Measurements from ENCODE around the gene CCDC85C.
"Not testable (repeated sequence)": the region's sequence is repeated elsewhere in the genome, so short reads cannot be mapped to it uniquely, and the experiment has no call there.

CCDC85C gene

DNA sequence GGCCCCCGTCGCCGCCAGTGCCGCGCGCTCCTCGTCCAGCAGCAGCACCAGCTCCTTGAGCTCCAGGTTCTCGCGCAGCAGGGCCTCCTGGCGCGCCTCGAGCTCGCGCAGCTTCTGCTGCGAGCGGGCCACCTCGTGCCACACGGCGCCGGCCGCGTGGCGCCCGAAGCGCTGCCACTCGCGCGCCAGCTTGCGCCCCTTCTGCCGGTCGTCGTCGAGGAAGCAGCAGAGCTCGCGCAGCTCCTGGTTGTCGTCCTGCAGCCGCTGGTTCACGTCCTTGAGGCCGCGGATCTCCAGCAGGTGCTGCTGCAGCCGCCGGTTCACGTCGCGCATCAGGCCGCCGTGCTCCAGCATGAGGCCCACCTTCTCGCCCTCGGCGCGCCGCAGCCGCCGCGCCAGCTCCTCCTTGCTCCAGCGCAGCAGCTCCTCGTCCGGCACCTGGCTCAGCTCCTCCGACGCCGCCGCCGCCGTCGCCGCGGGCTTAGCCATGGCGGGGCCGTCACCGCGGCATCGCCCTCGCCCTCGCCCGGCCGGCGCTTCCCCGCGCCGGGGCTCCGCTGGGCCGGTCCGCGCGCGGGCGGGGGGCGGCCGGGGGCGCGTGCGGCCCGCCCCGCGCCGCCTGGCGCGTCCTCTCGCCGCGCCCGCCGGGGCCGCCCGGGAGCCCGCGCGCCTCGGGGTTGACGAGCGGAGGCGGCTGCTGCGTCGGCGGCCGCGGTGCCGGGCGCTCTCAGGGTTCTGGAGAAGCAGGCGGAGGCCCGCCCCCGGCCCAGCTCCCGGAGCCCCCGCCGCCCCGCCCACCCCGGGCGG lies at the start of gene CCDC85C:
Gene CCDC85C, minus strand, starts transcription at position 737 of the 807 bp plus-strand sequence. Its CDS starts 248 bp downstream, at position 489.
- peak; percentile 36 for DNase-seq

DNA sequence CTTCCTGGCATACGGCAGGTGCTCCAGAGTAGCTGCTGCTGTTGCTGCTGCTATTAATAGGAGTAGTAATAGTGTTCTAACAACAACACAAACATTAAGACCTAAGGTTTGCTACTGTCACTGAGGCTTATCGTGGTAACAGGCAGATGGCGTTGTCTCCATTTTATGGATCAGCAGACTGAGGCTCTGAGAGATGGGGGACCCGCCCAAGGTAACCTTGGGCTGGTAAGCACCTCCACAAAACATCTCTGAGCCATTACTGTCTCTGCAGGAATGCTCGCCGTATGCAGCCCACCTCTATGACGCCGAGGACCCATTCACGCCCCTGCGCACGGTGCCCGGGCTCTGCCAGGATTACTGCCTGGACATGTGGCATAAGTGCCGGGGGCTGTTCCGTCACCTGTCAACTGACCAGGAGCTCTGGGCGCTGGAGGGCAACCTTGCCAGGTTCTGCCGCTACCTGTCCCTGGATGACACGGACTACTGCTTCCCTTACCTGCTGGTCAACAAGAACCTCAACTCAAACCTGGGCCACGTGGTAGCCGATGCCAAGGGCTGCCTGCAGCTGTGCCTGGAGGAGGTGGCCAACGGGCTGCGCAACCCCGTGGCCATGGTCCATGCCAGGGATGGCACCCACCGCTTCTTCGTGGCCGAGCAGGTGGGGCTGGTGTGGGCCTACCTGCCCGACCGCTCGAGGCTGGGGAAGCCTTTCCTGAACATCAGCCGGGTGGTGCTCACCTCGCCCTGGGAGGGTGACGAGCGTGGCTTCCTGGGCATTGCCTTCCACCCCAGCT lies 48.1 kb upstream of the CCDC85C start:
- DNase-seq, result no peak

DNA sequence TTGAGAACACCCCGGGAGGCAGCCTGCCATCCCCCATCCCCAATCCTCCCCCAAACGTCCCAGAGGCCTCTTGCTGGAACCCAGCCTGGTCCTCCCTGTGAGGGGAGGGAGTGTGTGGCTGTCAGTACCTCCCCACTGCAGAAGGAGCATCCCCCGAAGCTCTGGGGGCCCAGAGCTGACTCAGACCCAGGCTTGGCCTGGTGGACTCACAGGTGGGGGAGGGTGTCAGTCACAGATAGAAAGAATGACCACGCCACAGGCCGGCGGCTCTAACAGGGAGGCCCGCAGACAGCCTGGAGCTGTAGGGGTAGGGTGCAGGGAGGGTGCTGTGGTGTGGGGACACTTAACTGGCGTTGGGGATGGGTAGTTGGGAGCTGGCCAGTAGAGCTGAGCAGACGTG lies 46.2 kb upstream of the CCDC85C start:
- DNase-seq, result no peak

DNA sequence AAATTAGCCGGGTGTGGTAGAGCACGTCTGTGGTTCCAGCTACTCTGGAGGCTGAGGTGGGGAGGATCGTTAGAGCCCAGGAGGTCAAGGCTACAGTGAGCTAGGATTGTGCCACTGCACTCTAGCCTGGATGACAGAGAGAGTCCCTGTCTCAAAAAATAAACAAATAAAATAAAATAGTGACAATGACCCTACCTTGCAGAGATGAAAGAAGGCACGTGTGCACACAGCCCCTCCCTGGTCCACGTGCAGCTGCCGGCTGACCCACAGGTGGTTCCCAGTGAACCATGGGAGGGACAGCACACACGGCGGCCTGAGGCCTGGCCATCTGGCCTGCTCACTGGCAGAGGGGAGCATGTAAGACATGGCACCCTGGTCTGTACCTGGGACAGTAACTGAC lies 45.6 kb upstream of the CCDC85C start:
- no peak for DNase-seq

DNA sequence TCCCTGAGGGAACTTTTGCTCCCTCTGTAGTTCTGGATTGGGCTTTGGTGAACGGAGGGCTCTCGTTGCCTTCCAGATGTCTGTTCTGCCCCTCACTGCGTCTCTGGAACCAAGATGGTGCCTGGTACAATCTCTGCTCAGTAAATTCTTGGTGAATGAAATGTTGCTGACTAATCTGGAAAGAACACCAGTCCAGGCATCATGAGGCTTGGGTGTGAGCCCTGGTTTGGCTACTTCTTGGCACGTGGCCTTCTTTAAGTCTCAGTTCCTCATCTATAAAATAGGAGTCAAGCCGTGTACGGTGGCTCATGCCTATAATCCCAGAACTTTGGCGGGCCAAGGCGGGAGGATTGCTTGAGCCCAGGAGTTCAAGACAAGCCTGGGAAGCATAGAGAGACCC lies 45.2 kb upstream of the CCDC85C start:
- DNase-seq, result no peak

DNA sequence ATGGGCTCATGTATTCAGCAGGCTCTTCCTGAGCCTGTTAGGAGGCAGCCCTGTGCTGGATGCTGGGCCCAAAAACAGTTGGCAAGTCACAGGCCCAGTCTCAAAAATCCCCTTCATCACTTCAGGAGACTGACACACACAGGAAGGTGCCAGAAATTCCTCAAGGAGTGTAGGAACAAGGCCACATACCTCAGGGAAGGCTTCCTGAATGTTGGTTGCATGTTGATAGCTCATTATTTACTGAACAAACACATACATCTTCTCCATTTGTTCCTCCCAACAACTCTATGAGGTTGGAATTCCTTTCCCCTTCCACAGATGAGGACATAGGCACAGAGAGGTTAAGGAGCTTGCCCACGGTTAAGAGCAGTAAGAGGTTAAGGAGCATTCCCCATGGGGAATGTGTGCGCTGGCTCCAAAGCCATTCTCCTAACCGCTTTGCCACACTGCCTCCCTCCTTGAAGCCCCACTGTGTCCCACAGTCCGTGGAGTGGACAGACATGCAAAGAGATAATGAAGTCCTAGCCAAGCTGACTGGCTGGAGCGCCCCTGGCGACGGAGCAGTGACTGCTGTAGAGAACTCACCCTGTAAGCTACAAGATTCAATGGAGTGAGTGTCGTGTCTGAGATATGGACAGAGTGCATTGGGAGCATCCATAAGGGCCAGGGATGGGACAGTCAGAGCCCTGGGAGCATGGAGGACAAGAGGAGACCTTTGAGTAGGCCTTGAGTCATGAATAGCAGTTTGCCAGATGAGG lies 44.2 kb upstream of the CCDC85C start:
- DNase-seq, result no peak

DNA sequence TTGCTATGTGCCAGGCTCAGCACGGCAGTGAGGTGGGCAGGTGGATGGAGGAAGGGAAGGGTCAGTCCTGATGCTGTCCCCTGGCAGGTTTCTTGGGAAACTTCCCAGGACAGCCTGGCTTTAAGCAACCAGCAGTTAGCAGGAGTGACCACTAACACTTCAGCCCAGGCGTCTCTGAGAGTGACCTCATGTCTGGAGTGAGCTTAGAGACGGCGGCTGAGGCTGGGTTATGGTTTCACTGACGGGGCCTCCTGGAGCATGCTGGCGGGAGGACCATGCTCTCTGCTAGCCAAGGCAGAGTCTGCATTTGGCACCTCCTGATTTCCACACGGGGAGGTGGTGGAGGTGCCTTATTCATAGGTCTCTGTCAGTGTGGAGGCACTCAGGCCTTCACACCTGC lies 43.4 kb upstream of the CCDC85C start:
- DNase-seq, result no peak

DNA sequence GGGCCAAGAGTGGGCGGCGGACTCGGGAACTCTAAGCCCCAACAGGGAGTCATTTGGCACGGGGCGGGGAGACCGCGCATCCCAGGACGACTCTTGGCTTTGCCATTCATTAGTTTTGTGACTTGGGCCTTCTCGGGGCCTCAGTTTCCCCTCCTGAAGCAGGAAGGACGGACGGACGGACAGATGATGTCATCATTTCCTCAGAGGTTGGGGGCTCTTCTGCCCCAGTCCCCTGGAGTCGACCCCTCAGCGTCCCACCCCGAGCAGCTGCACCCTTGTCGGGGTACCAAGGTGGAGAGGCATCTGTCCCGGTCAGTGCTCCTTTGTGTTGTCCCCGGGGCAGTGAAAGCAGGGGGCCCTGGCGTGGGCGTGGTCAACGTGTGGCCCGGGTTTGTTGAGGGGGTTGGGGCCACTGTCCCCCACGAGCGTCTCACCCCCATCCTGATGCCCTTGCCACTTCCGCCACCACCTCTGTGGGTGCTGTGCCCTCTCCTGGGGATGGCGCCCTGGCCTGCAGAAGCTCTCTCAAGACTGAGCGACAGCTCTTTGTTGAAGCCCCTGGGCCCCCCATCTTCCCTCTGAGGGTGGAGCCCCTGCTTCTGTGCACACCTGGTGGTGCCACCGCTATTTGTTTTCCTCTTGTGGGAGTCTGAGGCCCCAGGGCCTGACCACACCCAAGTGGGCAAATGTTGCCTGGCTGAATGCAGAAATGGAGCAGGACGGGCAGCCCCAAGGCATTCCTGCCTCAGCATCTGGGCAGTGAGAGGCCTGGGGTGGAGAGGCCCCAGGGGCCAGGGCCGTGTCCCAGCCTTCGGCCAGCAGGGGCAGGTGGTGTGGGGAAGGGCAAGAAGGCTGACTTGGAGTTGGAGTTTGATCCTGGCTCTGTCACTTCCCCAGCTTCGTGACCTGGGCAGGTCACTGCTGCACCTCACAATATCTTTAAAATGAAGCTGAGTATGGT lies 41.8 kb upstream of the CCDC85C start:
- DNase-seq, result no peak

DNA sequence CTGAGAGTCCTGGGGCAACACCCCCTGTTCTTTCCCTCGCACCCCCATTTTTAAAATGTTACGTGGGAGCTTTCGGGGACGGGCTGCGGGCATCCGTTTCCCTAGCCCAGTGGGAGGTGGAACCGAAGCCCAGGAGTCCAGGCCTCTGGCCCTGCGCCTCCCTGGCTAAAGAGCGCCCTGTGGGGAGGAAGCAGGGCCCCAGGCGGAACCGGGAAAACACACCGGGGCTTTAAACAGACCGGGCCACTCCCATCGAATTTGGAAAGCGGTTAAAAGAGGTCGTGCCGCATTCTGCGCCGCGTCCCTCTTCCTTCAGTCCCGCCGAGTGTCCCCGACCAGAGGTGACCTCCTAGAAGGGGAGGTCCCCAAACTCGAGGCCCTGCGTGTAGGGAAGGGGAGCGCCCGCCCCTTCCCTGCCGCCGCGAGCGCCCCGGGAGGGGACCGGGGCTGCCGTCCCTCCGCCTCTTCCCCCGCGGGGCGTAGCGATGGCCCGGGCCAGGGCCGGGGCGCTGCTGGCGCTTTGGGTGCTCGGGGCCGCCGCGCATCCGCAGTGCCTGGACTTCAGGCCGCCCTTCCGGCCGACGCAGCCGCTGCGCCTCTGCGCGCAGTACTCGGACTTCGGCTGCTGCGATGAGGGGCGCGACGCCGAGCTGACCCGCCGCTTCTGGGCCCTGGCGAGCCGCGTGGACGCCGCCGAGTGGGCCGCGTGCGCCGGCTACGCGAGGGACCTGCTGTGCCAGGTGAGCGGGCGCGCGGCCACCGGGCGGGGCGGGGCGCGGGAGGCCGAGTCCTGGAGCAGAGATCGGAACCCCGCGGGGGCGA lies 40.9 kb upstream of the CCDC85C start, which contains the start of gene HHIPL1:
Gene HHIPL1, plus strand, starts transcription at position 407 of the 822 bp plus-strand sequence. Its CDS starts 79 bp downstream, at position 486.
- DNase-seq, result no peak

DNA sequence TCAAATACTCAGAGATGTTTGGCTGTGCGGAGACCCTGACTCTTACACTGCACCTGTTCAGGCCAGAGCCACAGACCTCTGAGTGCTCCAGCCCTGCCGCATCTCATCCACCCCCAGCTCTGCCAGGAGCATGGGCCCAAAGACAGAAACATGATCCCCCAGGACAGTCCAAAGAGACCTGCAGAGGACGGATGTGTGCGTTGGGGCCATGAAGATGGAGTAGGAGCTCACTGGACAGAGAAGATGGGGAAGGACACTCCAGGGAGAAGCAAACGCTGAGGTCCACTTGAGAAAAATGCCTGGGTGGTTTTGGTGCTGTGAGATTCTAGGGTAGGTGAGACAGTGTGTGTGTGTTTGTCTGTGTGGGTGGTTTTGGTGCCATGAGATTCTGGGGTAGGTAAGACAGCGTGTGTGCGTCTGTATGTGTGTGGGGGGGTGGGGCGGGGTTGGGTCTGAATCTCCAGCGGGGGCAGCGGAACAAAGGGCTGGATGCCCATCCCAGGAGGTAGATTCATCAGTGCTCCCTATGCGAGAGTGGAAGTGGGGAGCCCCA lies 40.1 kb upstream of the CCDC85C start:
- DNase-seq, result no peak

DNA sequence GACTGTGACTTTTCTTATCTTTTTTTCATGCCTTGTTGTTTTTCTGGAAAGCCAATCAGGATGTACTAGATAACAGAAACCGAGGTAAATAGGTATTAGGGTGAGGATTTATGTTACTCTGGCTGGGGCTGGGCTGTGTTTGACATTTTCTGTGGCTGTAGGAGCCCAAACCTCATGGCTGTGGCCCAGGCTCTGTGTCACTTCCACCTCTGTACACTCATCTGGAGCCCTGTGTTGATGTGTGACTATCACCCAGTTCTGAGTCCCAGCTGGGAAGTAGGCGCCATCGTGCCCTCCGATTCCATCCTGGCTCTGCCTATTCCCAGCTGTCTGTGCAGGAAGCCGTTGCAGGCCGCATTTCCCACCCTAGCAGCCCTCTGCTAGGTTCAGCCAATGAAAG lies 39.3 kb upstream of the CCDC85C start:
- no peak for DNase-seq

DNA sequence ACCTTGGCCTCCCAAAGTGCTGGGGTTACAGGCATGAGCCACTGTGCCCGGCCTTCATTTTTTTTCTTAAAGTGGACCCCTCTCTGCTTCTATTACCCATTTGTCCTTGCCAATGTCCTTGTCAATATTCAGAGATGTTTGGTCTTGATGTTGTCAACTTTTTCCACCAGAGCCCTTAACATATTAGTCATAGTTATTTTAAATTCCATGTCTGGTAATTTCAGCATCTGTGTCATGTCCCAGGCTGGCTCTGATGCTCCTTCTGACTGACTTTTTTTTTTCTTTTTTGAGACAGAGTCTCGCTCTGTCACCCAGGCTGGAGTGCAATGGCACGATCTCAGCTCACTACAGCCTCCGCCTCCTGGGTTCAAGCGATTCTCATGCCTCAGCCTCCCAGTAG lies 38.8 kb upstream of the CCDC85C start:
- not testable (repeated sequence) for DNase-seq

DNA sequence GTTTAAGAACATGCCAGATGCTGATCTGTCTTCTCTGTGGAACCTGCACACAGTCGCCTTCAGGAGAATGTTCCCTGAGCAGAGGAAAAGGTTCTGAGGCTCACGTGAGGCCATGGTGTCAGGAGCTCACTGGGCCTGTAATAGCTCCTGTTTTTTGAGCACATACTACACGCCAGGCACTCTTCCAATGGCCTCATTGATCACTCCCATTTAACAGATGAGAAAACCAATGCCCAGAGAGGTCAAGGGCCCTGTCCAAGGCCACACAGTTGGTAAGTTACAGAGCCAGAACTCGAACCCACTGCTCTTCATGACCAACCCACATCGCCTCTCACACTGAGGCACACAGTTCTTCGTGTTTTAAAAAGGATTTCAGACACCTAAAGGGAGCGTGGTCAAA lies 33.6 kb upstream of the CCDC85C start:
- DNase-seq, result no peak

DNA sequence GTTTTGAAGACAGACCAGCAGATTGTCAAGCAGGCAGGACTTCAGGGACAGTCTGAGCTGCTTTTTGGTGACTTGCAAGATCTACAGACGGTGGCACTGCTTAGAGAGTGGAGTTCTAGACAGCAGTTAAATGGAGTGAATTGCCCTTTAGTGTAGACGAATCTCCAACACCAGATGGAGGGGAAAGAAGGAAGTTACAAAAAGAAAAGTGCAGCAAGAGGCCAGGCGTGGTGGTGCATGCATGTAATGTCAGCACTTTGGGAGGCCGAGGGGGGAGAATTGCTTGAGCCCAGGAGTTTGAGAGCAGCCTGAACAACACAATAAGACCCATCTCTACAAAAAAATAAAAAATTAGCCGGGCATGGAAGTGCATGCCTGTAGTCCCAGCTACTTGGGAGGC lies 32.5 kb upstream of the CCDC85C start:
- DNase-seq, result no peak

DNA sequence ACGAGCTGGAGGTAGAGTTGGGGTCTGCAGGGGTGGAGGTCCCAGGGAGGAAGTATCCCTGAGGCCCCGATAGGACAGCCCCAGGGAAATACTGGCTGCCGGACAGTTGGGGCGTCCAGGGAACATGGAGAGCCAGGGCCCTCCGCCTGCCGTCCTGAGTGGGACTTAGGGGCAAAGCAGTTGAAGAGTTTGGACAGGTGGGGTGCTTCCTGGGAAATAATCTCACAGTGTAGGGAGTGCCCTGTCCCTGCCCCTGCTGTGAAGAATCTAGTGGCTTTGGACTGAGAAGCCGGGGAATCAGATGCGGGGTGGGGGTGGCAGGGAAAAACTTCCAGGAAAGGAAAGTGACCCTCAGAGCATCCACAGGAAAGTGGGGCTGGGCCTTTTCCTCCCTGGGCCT lies 31.1 kb upstream of the CCDC85C start:
- no peak for DNase-seq

DNA sequence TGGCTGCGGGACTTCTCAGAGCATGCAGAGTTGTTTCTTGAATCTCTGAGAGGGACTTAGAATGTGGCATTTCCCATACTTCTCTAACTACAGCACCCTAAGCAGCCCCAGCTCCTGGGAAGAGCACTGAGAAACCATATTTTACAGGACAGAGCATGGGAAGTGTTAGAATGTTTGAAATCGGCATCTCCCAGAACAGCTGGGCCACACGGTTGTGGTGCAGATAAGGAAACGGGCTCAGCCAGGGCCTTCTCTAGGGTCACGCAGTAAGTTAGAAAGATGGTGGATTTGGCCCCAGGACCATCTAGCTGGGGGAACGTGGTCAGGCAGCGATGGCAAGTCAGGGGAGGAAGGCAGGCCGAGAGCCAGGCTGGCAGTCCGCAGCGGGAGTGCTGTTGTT lies 30.4 kb upstream of the CCDC85C start:
- no peak for DNase-seq

DNA sequence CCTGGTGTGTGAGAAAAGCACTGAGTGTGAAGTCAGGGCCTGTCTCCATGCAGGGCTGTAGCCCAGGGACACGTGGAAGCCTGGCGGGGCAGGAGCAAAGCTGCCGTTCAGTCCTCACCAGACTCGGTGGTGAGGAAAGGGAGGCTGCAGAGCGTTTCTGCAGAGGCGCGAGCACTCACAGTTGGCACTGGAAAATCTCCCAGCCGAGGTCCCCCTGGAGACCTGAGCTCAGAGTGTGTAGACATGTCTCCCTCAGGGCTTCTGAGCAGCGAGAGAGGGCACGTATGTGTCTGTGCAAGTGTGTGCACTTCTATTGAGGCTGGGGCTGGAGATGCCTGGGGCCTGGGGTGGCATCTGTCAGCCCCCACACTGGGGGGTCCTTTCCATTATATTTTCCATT lies 29.9 kb upstream of the CCDC85C start:
- peak; percentile 22 for DNase-seq

DNA sequence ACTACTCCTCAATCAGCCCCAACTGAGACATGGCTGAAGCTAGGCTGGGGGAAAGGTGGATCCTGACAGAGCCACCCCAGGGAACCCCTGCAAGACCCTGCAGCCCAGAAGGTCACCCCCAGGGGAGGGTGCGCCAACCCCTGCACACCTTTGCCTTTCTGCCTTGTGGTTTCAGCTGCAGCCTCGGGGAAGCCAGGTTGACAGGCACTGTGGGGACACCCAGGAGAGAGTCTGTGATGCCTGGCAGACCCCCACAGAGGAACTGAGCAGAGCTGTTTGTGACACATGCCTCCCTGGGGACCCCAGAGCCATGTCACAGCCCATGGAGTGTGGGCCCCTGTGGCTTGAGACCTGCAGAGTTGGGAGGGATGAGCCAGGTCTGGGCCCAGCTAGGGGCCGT lies 29.1 kb upstream of the CCDC85C start:
- DNase-seq, result no peak

DNA sequence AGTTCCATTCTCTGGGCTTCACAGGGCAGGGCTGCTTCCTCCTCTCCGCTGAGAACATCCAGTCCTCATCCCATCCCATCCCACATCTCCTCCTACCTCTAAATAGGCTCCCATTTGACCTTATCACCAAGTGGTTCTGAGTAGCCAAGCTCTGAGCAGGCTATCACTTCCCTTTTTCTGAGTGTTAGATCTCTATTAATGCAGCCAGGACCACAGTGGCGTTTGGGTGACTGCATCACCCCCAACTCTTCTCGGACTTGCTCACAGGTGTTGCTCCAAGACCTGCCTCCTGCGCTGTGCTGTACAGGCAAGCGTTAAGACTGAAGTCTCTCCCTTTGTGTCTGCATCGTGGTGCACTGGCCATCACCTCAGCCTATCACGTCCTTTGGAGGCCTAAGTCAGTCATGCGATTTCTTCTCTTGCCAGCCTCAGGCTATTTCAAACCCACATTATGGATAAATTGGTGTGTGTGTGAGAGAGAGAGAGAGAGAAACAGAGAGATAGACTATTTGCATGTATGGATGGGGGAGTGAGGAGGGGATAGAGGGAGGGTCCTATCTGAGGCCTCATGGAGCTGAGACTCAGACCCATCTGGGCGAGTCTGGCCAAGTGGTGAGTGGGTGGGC lies 28.5 kb upstream of the CCDC85C start:
- no peak for DNase-seq

DNA sequence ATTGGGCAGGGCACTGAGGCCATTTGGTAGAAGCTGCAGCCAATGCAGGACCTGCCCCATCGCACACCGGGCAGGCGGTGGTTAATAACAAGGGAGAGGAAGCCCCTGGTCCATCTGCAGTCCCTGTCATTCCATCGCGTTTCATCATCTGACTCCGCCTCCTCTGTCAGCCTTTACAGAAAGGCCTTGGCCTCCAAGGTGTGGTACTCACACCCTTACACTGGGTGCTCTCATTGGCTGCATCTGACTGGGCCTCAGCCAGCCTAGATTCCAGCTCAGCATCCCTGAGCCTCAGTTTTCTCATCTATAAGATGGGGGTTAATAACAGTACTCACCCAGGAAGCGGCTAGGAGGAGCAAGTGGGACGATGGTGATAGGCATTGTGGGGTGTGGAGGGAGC lies 26.2 kb upstream of the CCDC85C start:
- DNase-seq, result no peak

Measured in NCI-H1436 (cell line).